ENCODE results near the gene HINT2.

DNA sequence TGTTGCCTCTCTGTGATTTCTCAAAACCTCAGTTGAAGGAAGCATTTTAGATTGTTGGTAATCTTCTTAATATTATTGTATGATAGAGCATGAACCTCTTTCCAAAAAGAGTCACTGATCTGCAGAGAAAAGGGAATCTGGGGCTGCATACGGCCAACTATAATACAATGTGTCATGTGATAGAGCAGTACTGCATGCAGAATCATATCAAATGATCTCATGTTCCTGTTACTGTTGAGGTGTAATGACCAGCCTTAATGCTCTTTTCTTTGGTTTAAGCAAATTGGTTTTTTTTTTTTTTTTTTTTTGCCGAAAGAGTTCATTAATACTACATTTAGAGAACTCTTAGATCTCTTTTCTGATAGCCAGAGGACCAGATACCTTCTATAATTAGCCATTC is 47.8 kb downstream of the HINT2 start:
- TF ChIP-seq SUZ12 (IDR thresholded peaks at IDR 0.05; ENCODE audit: extremely low read depth, insufficient read depth, insufficient read length) (no peak), ZNF274 (IDR thresholded peaks at IDR 0.05; ENCODE audit: low read depth, low read length) (no peak), YY1 (IDR thresholded peaks at IDR 0.05; ENCODE audit: insufficient read depth, insufficient read length) (no peak)

Measured in NT2/D1 (cell line).